HUES48 (cell line): ENCODE data around the gene SH3RF3.

Experiments
- H3K27ac ChIP-seq: one replicate; pipeline ENCODE4 v1.7.0; 2013; ENCODE audit warnings: low read depth, low read length, inconsistent platforms
- H3K27me3 ChIP-seq: 2 replicates; pipeline ENCODE4 v1.6.1; 2013; ENCODE audit warnings: mild to moderate bottlenecking, low read length; ENCODE audit not compliant: control insufficient read depth, insufficient read depth
- H3K36me3 ChIP-seq: 2 replicates; pipeline ENCODE4 v1.6.1; 2013; ENCODE audit warnings: low read length; ENCODE audit not compliant: control insufficient read depth, insufficient read depth
- H3K4me1 ChIP-seq: 2 replicates; pipeline ENCODE4 v1.6.1; 2013; ENCODE audit warnings: mild to moderate bottlenecking, low read length; ENCODE audit not compliant: control insufficient read depth, insufficient read depth
- H3K4me3 ChIP-seq: 2 replicates; pipeline ENCODE4 v1.5.1; 2013; ENCODE audit warnings: mild to moderate bottlenecking, low read depth, low read length
- H3K9ac ChIP-seq: 2 replicates; pipeline ENCODE4 v1.6.1; 2013; ENCODE audit warnings: mild to moderate bottlenecking, low read depth, low read length, moderate library complexity
- H3K9me3 ChIP-seq: 2 replicates; pipeline ENCODE4 v1.6.1; 2013; ENCODE audit warnings: low read length; ENCODE audit not compliant: control insufficient read depth, insufficient read depth

Gene SH3RF3

DNA sequence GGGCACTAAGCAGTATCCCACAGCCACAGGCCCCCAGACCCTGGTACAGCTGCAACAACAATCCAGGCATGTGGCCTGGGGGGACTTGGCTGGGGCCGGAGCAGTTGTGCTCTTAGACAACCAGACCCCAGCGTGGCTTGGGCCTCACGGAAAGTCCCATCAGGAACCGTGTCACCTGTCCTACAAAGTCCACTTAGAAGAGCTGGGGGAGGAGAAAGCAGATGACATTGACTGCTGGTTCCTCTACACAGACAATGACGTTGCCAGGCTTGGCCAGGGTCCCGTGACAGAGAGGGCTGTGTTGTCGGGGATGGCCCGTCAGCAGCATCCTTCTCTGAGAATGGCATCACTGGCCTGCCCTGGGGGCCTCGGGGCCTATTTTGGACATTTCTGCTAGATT, 360.3 kb downstream of the SH3RF3 start:
- Histone ChIP-seq H3K36me3 (no peaks in the 10 kb centered on the region), H3K9ac (no peak overlapping the region), H3K27ac (no peak overlapping the region), H3K4me3 (no peak overlapping the region), H3K27me3 (no peaks in the 10 kb centered on the region), H3K4me1 (no peaks in the 10 kb centered on the region), H3K9me3 (no peaks in the 10 kb centered on the region)

DNA sequence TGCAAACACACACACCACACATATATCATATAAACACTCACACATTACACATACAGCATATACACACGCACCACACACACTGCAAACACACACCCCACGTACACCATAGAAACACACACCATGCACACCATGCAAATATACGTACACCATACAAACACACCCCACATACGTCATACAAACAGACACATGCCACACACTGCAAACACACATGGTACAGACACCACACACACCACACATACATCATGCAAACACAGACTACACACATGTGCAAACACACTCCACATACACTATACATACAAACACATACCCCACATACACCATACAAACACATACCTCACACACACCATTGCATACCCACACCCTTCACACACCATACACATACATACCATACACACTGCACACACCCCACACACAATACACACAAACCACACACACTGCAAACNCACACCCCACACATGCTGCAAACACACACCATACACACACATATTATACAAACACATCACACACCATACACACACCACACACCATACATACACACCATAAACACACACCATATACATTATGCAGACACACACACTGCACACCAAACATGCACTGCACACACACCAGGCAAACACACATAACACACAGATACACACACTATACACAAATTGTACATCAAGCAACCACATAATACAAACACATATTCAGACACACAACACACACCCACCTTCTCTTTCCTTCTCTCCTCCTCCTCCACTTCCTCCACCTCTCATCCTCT, 364.4 kb downstream of the SH3RF3 start:
- Histone ChIP-seq H3K9me3 (no peaks in the 10 kb centered on the region), H3K9ac (no peak overlapping the region), H3K4me1 (no peaks in the 10 kb centered on the region)

DNA sequence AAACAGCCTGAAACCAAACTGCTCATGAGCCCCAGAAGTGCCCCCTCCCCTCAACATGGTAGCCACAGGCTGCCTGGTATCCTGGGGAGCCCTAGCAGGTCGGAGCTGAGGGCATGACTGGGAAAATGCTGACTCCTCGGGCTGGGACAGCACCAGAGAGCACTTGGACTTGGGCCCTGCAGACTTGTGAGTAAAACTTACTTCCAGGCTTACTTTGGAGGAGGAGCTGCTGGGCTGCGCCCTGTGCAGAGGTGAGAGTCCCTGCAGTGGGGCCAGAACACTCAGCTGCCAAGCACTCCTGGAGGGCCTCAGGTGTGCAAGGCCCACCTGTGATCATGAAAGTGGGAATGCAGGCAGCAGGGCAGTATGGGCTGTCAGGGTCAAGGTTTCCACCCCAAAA, 365.3 kb downstream of the SH3RF3 start:
- H3K36me3 ChIP-seq = no peaks in the 10 kb centered on the region

More for the DNA sequence above, 364.4 kb downstream of the SH3RF3 start:
- Histone ChIP-seq H3K27me3 (no peaks in the 10 kb centered on the region), H3K4me3 (no peak overlapping the region), H3K36me3 (no peaks in the 10 kb centered on the region), H3K27ac (no peak overlapping the region)

DNA sequence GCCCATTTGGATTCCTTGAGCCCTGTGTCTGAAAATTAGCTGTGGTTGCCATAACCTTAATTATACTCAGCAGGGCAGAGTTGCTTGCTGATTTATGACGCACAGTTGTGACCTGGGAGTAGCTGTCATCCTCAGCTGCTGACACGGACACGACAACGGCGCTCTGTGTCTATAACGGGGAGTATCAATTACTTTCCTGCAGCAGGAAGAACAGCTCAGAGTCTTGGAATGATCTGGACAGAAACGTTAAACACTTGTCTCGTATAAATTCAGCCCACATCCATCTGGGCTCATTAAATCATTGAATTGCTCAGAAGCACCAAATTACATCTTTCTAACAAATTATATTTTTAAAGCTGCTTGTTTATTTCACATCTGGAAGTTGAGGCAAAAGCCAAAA, 368.5 kb downstream of the SH3RF3 start:
- no peaks in the 10 kb centered on the region for H3K36me3 ChIP-seq
- no peaks in the 10 kb centered on the region for H3K27me3 ChIP-seq
- no peaks in the 10 kb centered on the region for H3K9me3 ChIP-seq
- H3K4me1 ChIP-seq = no peaks in the 10 kb centered on the region
- no peak overlapping the region for H3K27ac ChIP-seq
- H3K9ac ChIP-seq = no peak overlapping the region
- H3K4me3 ChIP-seq = no peak overlapping the region

More for the DNA sequence above, 365.3 kb downstream of the SH3RF3 start:
- Histone ChIP-seq H3K9ac (no peak overlapping the region), H3K27ac (no peak overlapping the region), H3K4me3 (no peak overlapping the region), H3K27me3 (no peaks in the 10 kb centered on the region), H3K9me3 (no peaks in the 10 kb centered on the region), H3K4me1 (no peaks in the 10 kb centered on the region)

DNA sequence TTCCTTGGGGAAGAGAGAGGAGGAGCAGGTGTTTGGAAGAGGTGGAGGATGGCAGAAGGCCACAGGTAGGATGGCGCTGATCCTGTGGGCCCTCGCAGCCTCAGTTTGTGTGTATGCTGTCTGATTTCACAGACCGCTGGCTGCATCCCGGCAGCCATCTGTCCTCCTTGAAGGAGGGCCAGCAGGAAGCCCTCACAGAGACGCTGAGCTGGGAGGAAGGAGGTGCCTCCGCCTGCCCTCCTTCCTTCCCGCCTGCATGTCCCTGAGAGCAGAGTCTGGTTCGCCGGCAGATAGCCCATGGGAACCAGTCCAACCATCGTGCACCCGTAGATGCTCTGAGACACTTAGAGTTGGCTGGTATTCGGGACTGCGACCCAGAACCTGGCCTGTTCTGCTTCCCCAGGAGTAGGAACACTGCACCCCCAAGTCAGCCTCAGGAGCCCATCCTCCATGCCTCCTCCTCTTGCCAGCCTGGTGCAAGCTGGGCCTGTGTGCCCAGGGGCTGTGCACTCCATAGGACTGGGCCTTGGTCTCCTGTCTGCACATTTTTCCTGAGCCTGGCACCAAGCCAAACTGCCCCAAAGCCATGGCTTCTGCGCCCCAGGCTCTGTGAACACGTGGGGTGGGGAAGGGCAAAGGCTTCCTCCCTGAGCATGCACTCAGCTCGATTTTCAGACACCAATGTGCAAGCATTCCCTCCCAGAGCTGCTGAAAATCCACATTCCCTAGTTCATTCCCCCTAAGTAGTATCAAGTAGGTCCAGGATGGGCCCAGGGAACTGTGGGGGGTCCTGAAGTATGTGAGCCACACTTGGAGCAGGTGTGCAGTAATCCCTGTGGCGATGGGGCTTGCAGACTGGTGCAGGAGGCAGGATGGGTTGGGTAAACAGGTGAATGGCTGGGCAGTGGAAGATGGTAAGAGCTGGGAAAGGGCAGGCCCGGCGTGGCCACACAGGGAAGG, 369.2 kb downstream of the SH3RF3 start:
- Histone ChIP-seq H3K4me1 (no peaks in the 10 kb centered on the region), H3K9me3 (no peaks in the 10 kb centered on the region), H3K4me3 (no peak overlapping the region), H3K27ac (no peak overlapping the region), H3K36me3 (no peaks in the 10 kb centered on the region), H3K9ac (no peak overlapping the region), H3K27me3 (no peaks in the 10 kb centered on the region)

DNA sequence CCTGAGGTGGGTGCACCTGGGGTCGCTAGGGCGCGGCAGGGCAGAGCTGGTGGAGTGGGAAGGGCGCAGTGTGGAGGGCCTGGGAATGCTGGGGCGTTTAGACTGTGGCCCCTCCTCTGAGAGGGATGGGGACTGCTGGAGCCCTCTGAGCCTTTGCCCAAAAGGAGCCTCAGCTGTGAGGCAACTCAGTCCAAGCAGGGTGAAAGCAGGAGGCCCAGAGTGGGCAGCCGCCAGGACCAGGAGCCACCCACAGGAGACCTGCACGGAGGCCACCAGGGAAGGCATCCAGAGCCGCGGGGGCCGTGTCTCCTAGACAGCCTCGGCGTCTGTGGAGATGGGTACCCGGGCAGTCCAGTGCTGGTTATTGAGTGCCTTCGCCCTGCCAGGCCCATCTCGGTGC, 369.9 kb downstream of the SH3RF3 start:
- no peak overlapping the region for H3K4me3 ChIP-seq
- no peaks in the 10 kb centered on the region for H3K9me3 ChIP-seq
- no peaks in the 10 kb centered on the region for H3K36me3 ChIP-seq
- no peaks in the 10 kb centered on the region for H3K4me1 ChIP-seq
- no peak overlapping the region for H3K9ac ChIP-seq
- H3K27me3 ChIP-seq = no peaks in the 10 kb centered on the region
- H3K27ac ChIP-seq = no peak overlapping the region

DNA sequence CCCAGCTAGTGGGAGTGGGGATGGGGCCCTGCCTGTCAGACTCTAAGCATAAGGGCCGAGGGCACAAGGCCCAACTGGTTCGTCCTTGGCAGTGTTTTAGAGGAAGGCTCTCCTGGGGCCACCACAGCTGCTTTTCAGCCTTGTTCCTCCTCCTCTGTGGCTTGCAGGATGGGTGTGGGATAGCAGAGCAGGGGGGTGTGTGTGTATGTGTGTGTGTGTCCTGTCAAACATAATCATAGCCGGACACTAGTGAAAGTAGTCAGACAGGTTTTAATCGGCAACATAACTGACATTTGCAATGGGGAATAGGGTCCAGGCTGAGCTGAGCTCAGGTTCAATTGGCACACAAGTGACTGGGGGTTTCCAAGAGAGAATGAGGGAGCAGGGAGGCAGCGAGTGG, 370.6 kb downstream of the SH3RF3 start:
- no peak overlapping the region for H3K27ac ChIP-seq
- no peaks in the 10 kb centered on the region for H3K4me1 ChIP-seq
- no peak overlapping the region for H3K9ac ChIP-seq
- no peaks in the 10 kb centered on the region for H3K27me3 ChIP-seq
- H3K36me3 ChIP-seq = no peaks in the 10 kb centered on the region
- H3K9me3 ChIP-seq = no peaks in the 10 kb centered on the region
- no peak overlapping the region for H3K4me3 ChIP-seq

DNA sequence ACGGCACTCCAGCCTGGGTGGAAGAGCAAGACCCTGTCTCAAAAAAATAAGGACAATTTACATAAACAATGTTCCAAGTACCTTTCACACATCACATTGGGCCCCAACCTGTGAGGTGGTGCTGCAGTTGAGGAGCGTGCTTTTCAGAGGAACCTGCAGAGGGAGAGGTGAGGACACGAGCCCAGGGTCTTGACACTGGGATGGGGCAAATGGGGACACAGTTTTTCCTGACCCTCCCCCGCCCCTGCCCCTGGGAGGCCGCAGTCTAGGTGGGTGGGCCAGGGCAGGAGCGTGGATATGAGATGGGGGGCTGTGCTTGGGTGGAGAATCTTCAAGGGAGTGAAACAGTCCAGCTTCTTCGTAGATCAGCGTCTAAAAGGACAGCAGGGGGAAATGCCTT, 371.9 kb downstream of the SH3RF3 start:
- Histone ChIP-seq H3K4me3 (no peak overlapping the region), H3K4me1 (no peaks in the 10 kb centered on the region), H3K9me3 (no peaks in the 10 kb centered on the region), H3K36me3 (no peaks in the 10 kb centered on the region), H3K9ac (no peak overlapping the region), H3K27ac (no peak overlapping the region), H3K27me3 (no peaks in the 10 kb centered on the region)

DNA sequence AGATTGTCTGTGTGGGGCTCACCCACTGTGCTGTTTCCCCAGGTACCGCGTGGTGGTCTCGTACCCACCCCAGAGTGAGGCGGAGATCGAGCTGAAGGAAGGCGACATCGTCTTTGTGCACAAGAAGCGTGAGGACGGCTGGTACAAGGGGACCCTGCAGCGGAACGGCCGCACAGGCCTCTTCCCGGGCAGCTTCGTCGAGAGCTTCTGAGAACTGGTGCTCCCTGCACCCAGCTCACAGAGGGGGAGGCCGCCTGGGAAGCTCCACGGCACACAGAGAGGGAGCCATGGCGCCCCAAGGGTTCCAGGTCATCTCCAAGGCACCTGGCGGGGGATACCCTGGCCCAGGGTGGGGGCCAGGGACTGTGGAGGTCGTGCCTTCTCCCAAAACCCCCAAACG, 372.5 kb downstream of the SH3RF3 start:
- H3K9me3 ChIP-seq = no peaks in the 10 kb centered on the region
- H3K36me3 ChIP-seq = no peaks in the 10 kb centered on the region
- H3K9ac ChIP-seq = no peak overlapping the region
- no peaks in the 10 kb centered on the region for H3K4me1 ChIP-seq
- no peaks in the 10 kb centered on the region for H3K27me3 ChIP-seq
- no peak overlapping the region for H3K27ac ChIP-seq
- H3K4me3 ChIP-seq = no peak overlapping the region

DNA sequence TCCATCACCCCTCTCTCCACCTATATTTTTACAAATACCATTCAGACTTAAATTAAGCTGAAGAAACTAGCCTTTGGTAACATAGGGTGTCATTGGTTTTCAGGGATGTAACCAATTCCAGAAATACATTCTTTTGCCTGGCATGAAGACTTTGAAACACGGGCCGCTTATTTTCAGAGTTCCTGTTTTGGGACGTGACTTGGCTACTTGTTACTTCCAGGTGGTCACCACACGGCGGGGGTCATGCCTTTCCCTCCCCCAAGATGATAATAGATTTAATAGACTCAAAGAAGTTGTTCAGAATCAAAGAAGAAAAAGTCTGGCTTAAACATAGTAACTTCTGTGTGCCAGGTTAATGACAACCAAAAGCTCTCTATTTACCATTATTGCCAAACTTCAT, 374.2 kb downstream of the SH3RF3 start:
- Histone ChIP-seq H3K4me3 (no peak overlapping the region), H3K9ac (no peak overlapping the region), H3K27me3 (no peaks in the 10 kb centered on the region), H3K36me3 (no peaks in the 10 kb centered on the region), H3K4me1 (no peaks in the 10 kb centered on the region), H3K9me3 (no peaks in the 10 kb centered on the region), H3K27ac (no peak overlapping the region)

DNA sequence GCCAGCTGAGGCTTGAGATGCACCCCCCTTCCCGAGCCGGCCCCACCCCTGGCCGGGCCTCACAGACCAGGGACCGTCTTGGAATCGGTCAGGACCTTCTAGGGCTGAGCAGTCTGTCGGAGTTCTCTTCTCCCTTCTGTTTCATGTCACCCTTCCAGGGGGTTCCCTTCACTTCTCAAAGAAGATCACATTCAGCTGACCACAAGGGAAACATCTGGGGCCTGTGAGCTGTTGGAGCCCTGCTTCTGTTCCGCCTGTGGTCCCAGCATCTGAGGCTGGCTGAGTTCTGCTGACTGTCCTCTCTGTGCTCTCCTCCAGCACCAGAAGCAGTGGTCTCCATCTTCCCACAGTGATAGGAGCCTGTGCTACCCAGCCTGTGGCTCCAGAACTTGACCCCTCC, 378.2 kb downstream of the SH3RF3 start:
- H3K4me3 ChIP-seq = no peak overlapping the region
- H3K36me3 ChIP-seq = no peaks in the 10 kb centered on the region
- H3K27ac ChIP-seq = no peak overlapping the region
- no peaks in the 10 kb centered on the region for H3K4me1 ChIP-seq
- H3K27me3 ChIP-seq = no peaks in the 10 kb centered on the region
- H3K9me3 ChIP-seq = no peaks in the 10 kb centered on the region
- no peak overlapping the region for H3K9ac ChIP-seq
